ENCODE data around the gene KDM4D. TPM values are rescaled to one million over a fixed set of nuclear protein-coding genes. Genes with fewer than 3 reads are reported as not detected.

The KDM4D gene
- 1.0 and 1.2 TPM in 2 replicates for total RNA-seq (2011; cell fraction: chromatin; rRNA removed; ENCODE audit: low replicate concordance)
- 0.50 and 0.79 TPM in 2 replicates for total RNA-seq (2011; cell fraction: nucleolus; rRNA removed)
- total RNA-seq (2011; cell fraction: nucleoplasm; rRNA removed): 0.53 and 0.59 TPM in 2 replicates
- total RNA-seq (2014; rRNA removed) (0.50 and 0.65 TPM in 2 replicates), total RNA-seq (2014; rRNA removed; fragmentation: Illumina TruSeq; extraction: Trizol) (0.40 and 0.73 TPM in 2 replicates), total RNA-seq (2015; rRNA removed; fragmentation: Illumina TruSeq; extraction: Trizol) (0.49 and 0.54 TPM in 2 replicates), total RNA-seq (2021) (0.74 and 1.1 TPM in 2 replicates), polyA plus RNA-seq (2011; rRNA removed) (0.59 and 0.81 TPM in 2 replicates), polyA plus RNA-seq (2014; fragmentation: Illumina TruSeq; extraction: Trizol) (0.70 and 0.94 TPM in 2 replicates), polyA plus RNA-seq (2014; fragmentation: Nextera tagmentation; extraction: Ambion mirVana) (under 1 TPM; 0.34 to 0.39 TPM), polyA plus RNA-seq (2014; rRNA removed) (0.48 and 0.59 TPM in 2 replicates), polyA minus RNA-seq (2011; rRNA and poly(A)+ RNA removed) (1.3 and 1.5 TPM in 2 replicates), Bru-seq, nascent RNA (percentile 48 among the genes with signal in this experiment), BruChase-seq, experiment 1, labeled RNA remaining after a 2-hour chase (percentile 44 among the genes with signal in this experiment), BruChase-seq, experiment 2, labeled RNA remaining after a 6-hour chase (percentile 42 among the genes with signal in this experiment)
- 1.0 and 1.1 TPM in 2 replicates for polyA plus RNA-seq (2011; cell fraction: cytosol; rRNA removed)
- polyA plus RNA-seq (2011; cell fraction: nucleus; rRNA removed): 0.60 and 0.63 TPM in 2 replicates
- polyA plus RNA-seq (2012): 0.64 and 1.1 TPM in 2 replicates
- polyA minus RNA-seq (2011; cell fraction: cytosol; rRNA and poly(A)+ RNA removed): 0.86 and 1.8 TPM in 2 replicates
- polyA minus RNA-seq (2011; cell fraction: nucleus; rRNA and poly(A)+ RNA removed): 0.94 and 1.3 TPM in 2 replicates
- long read RNA-seq, experiment 1, partial matches to known transcripts: 0 of 5 reads
- long read RNA-seq, experiment 1, other reads (novel, unspliced or antisense): 0 of 5 reads
- long read RNA-seq, experiment 2: 0 reads
- long read RNA-seq, experiment 3, partial matches to known transcripts: 0 of 1 reads
- long read RNA-seq, experiment 3, other reads (novel, unspliced or antisense): 0 of 1 reads

DNA sequence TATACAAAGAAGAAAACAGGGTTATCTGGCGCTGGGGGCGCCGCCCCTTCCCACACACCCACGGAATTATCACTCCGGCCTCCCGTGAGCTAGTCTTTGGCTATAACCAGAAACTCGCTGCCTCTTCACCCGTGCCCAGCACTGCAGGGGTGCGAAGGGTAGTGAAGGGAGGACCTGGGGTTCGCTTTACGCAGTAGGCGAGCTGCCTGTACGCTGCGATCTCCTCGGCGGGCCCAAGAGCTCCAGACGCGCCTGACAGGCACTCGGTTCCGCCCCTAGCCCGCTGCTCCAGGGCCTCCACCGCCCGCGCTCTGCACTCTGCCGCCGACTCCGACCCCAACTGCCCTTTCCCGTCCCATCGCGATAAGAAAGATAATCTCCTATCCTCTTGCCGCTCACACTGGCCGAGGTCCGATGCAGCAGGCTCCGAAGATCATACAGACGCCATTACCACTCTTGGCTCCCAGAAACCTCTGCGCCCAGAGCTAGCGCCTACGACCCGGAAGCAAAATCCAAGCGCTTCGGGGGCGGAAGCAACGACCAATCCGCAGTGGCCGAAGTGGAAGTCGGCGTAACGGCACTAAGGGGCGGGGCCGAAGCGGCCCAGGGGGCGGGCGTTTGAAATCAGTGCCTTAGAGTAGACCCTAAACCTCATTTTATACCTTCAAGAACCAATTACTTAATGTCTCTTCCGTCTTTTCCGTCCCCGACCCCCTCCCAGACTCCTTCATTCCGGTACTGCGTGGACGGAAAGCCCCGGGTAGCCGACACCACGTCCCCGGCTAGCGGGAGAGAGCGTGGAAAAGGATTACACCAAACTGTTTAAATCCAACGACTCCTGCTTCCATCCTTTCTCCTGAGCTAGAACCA is at the start of gene KDM4D, which contains the start of gene CWC15:
Gene KDM4D, plus strand, starts transcription at position 611 of the 870 bp plus-strand sequence. CDS start 23,664 bp downstream, outside the sequence.
Gene CWC15, minus strand, starts transcription at position 458 of the 870 bp plus-strand sequence. CDS start 1,371 bp downstream, outside the sequence.
- H3K4me1 ChIP-seq (replicated peaks in 1 of 2; ENCODE audit: control insufficient read depth in 2 of 2, insufficient read depth in 2 of 2, low read length in 2 of 2): peaks cover 0 to 8% of the 10 kb centered on the region in 2 experiments; a peak in 2 of 5 replicates
- BruUV-seq (replicated peaks): TSS peak; percentile 62
- H3K27ac ChIP-seq (ENCODE audit: extremely low read depth, low read depth, low read length): peak within 1 kb of the TSS; percentile 83
- under 1% methylated on average over 61 of the region's 66 CpGs for WGBS (ENCODE audit: insufficient coverage, low coverage, missing lambda C conversion rate)
- H3K79me2 ChIP-seq (ENCODE audit: control insufficient read depth, insufficient read depth, low read length): peaks cover 19% of the 10 kb centered on the region
- no peaks in the 10 kb centered on the region for H3K27me3 ChIP-seq (ENCODE audit: control insufficient read depth in 2 of 2, insufficient read depth in 2 of 2, low read length in 2 of 2)
- CTCF ChIA-PET (ENCODE audit: low intra/inter-chr PET ratio): no interaction called here
- H3K9me3 ChIP-seq (replicated peaks; ENCODE audit: control insufficient read depth, insufficient read depth, low read depth, low read length): no peaks in the 10 kb centered on the region
- peak within 1 kb of the TSS; percentile 91 to 99 for H3K9ac ChIP-seq (ENCODE audit: insufficient read depth in 1 of 2, low read depth in 2 of 2, low read length in 2 of 2)
- FAIRE-seq (peak; percentile 89), ATAC-seq (peak; percentile 100), DNase-seq (ENCODE audit: extremely low read depth in 1 of 4, low spot score in 3 of 4) (peak; percentile 94 to 97 (median 95))
- H3K36me3 ChIP-seq (ENCODE audit: control insufficient read depth, insufficient read depth, low read length): peaks cover 41% of the 10 kb centered on the region
- intact Hi-C loops (cut with micrococcal nuclease): loop anchor here (5.0 to 10.0 kb wide), 3 partner anchors 59 to 174 kb away; partner anchors contain the start of gene SRSF8
- POLR2A ChIA-PET: interaction anchor here (0.5 to 1.6 kb wide), 11 partner anchors 9 to 705 kb away, joined by 3 to 18 read pairs (median 3); no protein-coding TSS in a partner anchor
- no peaks in the 10 kb centered on the region for H4K20me1 ChIP-seq (replicated peaks; ENCODE audit: control insufficient read depth, insufficient read depth, low read length)
- peak within 1 kb of the TSS; percentile 95 for H3K4me2 ChIP-seq (ENCODE audit: insufficient read depth, low read length)
- H3K9me1 ChIP-seq (ENCODE audit: control insufficient read depth, insufficient read depth, low read length): no peaks in the 10 kb centered on the region
- peak within 1 kb of the TSS; percentile 86 for H3K4me3 ChIP-seq
- H2AFZ ChIP-seq (ENCODE audit: low read depth, low read length): peak within 1 kb of the TSS; percentile 95
- in situ Hi-C loops (cut with MboI): no loop called here
- TF ChIP-seq ZNF395 (CRISPR knock-in tag; IDR thresholded peaks at IDR 0.05): no peak
- 0 out of 2 replicates have a peak, but pooled peaks have one; percentile 53 for TF ChIP-seq BRD4 (IDR thresholded peaks at IDR 0.05)
- TF ChIP-seq MED1 (CRISPR knock-in tag; IDR thresholded peaks at IDR 0.05; ENCODE audit: borderline replicate concordance): no peak
- TF ChIP-seq, protein P1, sequence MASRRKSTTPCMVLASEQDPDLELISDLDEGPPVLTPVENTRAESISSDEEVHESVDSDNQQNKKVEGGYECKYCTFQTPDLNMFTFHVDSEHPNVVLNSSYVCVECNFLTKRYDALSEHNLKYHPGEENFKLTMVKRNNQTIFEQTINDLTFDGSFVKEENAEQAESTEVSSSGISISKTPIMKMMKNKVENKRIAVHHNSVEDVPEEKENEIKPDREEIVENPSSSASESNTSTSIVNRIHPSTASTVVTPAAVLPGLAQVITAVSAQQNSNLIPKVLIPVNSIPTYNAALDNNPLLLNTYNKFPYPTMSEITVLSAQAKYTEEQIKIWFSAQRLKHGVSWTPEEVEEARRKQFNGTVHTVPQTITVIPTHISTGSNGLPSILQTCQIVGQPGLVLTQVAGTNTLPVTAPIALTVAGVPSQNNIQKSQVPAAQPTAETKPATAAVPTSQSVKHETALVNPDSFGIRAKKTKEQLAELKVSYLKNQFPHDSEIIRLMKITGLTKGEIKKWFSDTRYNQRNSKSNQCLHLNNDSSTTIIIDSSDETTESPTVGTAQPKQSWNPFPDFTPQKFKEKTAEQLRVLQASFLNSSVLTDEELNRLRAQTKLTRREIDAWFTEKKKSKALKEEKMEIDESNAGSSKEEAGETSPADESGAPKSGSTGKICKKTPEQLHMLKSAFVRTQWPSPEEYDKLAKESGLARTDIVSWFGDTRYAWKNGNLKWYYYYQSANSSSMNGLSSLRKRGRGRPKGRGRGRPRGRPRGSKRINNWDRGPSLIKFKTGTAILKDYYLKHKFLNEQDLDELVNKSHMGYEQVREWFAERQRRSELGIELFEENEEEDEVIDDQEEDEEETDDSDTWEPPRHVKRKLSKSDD (conservative IDR thresholded peaks at IDR 0.05; ENCODE audit: low read length): no peak
- no peak for TF ChIP-seq BRF1 (IDR thresholded peaks at IDR 0.05; ENCODE audit: borderline replicate concordance, extremely low read depth, insufficient read length)
- no peak for TF ChIP-seq HSF4 (CRISPR knock-in tag; IDR thresholded peaks at IDR 0.05; ENCODE audit: borderline replicate concordance)
- TF ChIP-seq, protein P2, sequence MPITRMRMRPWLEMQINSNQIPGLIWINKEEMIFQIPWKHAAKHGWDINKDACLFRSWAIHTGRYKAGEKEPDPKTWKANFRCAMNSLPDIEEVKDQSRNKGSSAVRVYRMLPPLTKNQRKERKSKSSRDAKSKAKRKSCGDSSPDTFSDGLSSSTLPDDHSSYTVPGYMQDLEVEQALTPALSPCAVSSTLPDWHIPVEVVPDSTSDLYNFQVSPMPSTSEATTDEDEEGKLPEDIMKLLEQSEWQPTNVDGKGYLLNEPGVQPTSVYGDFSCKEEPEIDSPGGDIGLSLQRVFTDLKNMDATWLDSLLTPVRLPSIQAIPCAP (CRISPR knock-in tag; IDR thresholded peaks at IDR 0.05; ENCODE audit: borderline replicate concordance): no peak

Data from K562 (cell line).